22Rv1 (cell line): ENCODE data around the gene DNAJC8.

ENCODE experiments used
- H3K27ac ChIP-seq: fragments of 450-650 bp; 2 replicates; pipeline ENCODE4 v1.5.1; 2017
- ZFX ChIP-seq: fragments of 450-650 bp; IDR thresholded peaks from 2 replicates; pipeline ENCODE4 v1.6.1; 2017; ENCODE audit warnings: antibody characterized with exemption, borderline replicate concordance
- TF ChIP-seq, protein P1 (sequence below): fragments of 450-650 bp; IDR thresholded peaks from 2 replicates; pipeline ENCODE4 v1.5.1; 2017; ENCODE audit warnings: mild to moderate bottlenecking

The DNAJC8 gene, protein sequence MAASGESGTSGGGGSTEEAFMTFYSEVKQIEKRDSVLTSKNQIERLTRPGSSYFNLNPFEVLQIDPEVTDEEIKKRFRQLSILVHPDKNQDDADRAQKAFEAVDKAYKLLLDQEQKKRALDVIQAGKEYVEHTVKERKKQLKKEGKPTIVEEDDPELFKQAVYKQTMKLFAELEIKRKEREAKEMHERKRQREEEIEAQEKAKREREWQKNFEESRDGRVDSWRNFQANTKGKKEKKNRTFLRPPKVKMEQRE

DNA sequence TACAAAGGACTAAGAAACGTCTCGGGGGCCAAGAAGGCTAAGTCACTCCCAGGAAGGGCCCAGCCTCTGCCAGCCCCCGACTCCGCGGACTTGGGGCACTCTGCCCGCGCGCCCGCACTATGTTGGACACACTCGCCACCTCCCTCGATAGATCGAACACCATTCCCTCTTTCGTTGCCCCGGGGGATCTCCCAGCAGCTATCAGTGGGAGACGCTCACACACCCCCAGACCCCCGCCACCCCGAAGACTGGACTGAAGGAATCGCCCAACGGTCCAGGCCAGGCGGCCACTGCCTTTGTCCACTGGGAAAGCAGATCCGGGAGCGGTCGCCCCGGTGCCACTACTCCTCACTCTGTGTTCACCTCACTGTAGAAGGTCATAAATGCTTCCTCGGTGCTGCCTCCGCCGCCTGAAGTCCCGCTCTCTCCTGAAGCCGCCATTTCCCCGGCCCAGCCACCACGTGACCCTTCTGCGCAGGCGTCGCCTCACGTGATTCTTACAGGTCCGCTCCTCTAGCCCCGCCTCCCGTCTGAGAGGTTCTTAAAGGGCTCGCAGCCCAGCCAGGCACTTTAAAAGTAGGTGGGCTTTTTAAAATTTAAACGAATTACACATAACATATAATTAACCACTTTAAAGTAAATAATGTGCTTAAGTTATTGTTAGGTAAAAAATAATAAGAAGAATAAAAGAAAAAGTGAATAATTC, at the start of gene DNAJC8:
DNAJC8 (minus strand) TSS at position 472 of the 706 bp plus-strand sequence; CDS start at position 441, 31 bp downstream.
- H3K27ac ChIP-seq, result peak within 1 kb of the TSS; percentile 57
- TF ChIP-seq, protein P1, sequence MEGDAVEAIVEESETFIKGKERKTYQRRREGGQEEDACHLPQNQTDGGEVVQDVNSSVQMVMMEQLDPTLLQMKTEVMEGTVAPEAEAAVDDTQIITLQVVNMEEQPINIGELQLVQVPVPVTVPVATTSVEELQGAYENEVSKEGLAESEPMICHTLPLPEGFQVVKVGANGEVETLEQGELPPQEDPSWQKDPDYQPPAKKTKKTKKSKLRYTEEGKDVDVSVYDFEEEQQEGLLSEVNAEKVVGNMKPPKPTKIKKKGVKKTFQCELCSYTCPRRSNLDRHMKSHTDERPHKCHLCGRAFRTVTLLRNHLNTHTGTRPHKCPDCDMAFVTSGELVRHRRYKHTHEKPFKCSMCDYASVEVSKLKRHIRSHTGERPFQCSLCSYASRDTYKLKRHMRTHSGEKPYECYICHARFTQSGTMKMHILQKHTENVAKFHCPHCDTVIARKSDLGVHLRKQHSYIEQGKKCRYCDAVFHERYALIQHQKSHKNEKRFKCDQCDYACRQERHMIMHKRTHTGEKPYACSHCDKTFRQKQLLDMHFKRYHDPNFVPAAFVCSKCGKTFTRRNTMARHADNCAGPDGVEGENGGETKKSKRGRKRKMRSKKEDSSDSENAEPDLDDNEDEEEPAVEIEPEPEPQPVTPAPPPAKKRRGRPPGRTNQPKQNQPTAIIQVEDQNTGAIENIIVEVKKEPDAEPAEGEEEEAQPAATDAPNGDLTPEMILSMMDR, result no peak
- TF ChIP-seq ZFX, result no peak

DNA sequence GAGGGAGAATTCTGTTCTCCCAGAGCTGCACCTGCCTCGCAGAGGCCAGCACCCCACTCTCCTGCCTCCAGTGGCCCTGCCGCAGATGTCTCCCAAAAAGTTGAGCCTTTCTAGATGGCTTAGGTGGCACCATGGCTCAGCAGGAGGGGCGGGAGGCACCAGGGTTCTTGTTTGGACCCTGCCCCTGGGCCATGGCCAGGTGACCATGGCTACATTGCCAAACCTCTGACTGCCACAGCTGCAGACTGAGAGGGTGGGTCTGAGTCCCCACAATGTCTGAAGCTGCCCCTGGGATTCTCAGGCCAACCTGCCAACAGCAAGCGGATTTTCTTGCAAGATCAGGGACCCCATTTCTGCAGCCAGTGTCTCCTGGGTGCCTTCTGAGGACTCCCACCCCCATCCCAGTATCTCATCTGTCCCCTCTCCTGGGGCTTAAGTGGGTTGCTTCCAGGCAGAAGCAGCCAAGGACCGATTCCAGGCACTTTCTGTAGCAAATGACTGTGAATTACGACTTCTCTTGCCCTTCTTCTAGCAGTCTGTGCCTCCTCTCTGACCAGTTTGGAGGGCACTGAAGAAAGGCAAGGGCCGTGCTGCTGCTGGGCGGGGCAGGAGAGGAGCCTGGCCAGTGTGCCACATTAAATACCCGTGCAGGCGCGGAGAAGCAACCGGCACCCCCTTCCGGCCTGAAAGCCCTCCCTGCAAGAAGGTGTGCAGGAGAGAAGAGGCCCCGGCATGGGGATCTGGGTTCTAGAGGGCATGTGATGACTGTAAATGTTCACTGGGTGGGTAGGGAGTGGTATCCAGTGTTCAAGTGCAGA, 49.0 kb upstream of the DNAJC8 start:
- TF ChIP-seq, protein P1, result no peak
- TF ChIP-seq ZFX, result no peak
- H3K27ac ChIP-seq, result no peak overlapping the region

DNA sequence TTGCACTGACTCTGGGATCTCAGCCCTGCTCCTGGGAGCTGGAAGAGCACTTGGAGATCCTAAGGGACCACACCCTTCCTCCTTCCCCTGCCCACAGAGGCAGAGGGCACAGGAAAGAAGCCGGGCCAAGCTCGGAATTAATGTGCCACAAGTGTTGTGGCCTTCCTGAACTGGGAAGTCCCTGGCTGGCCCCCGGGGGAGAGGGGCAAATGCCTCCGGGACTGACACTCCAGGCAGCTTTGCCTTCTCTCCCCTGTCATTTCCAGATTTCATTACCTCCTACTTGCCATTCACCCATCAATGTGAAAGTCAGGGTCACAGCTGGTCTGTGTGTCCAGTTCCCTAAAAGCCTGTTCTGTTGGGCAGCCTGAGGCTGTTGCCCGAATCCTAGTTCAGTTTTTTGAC, 48.1 kb upstream of the DNAJC8 start:
- TF ChIP-seq, protein P1, result no peak
- no peak for TF ChIP-seq ZFX
- no peak overlapping the region for H3K27ac ChIP-seq

DNA sequence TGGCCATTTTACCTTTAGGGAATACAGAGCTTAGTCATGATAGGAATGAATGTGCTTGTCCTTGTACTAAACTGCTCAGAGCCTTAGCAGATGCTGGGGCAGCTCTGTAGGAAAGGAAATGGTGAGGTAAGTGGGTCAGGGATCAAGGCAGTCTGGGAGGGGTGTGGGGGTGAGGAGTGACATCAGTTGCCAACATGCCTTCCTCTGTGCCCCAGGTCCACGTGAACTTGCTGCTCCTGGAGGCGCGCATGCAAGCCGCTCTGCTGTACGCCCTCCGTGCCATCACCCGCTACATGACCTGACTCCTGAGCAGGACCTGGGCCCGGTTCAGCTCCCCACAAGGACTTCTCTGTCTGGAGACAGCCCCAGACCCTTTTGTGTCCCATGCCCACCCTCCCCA, 47.7 kb upstream of the DNAJC8 start:
- no peak for TF ChIP-seq ZFX
- TF ChIP-seq, protein P1, result no peak

DNA sequence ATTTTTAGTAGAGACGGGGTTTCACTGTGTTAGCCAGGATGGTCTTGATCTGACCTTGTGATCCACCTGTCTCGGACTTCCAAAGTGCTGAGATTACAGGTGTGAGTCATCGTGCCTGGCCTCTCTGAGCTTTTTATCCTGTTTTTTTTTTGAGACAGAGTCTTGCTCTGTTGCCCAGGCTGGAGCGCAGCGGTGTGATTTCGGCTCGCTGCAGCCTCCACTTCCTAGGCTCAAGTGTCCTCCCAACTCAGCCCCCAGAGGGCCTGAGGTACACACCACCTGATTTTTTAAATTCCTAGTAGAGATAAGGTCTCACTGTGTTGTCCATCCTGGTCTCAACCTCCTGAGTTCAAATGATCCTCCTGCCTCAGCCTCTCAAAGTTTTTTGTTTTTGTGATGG, 46.9 kb upstream of the DNAJC8 start:
- no peak for TF ChIP-seq ZFX
- TF ChIP-seq, protein P1, result no peak
- no peak overlapping the region for H3K27ac ChIP-seq

More for the DNA sequence above, 47.7 kb upstream of the DNAJC8 start:
- no peak overlapping the region for H3K27ac ChIP-seq

DNA sequence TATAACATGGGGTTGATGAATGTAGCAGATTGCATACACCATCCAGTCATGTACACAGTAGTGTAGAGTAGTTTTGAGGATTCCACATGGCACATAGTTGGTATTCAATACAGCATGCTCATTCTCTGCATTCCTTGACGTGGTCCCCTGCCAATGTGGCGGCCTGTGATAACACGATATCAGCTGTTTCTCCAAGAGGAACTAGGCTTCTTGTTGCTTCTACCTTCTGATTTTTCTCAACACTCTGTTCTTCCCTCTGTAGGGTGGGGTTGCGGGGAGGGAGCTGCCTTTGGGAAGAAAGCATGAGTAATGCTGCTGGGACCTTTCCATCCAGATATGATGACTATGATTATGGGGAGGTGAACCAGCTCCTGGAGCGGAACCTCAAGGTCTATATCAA, 45.9 kb upstream of the DNAJC8 start:
- no peak overlapping the region for H3K27ac ChIP-seq
- TF ChIP-seq, protein P1, result no peak
- no peak for TF ChIP-seq ZFX
